ENCODE measurements around the gene USH1G.
"Not testable (repeated sequence)": the region's sequence is repeated elsewhere in the genome, so short reads cannot be mapped to it uniquely, and the experiment has no call there.

Gene USH1G

DNA sequence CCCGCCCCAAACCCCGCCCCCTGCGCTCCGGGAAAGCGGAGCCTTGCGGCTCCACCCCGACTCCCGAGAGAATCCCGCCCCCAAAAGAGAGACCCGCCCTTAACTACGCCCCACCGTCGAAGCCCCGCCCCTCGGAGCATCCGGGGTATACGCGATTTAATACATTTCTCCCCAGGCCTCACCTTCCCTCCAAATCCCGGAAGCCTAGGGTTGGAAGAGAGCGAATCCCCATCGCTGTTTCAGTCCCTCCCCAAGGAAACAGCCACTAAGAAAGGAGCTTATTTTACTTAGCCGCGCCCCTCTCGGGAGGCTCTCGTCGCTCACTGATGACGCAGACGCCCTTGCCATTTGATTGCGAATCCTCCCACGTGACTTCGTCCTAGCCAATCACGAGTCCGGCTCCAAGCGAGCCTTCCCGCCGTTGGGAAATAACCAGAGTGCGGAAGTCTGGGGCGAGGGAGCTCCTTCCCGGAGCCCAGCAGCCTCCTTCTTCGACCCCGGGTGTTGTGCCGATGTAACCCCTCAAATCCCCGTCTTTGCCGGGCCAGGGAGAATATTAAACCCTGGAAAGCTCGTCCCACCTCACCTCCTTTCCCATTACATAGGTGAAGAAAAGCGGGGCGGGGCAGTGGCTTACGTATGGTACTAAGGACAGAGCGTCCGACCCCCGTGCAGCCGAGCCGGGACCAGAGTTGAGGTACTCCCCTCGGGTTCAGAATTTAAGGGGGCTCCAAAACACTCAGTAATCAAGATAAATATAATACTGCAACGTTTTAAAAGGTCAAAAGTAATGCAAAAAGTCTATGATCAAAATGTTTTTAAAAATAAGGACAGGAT lies 49.8 kb downstream of the USH1G start:
- DNase-seq = peak; percentile 99

DNA sequence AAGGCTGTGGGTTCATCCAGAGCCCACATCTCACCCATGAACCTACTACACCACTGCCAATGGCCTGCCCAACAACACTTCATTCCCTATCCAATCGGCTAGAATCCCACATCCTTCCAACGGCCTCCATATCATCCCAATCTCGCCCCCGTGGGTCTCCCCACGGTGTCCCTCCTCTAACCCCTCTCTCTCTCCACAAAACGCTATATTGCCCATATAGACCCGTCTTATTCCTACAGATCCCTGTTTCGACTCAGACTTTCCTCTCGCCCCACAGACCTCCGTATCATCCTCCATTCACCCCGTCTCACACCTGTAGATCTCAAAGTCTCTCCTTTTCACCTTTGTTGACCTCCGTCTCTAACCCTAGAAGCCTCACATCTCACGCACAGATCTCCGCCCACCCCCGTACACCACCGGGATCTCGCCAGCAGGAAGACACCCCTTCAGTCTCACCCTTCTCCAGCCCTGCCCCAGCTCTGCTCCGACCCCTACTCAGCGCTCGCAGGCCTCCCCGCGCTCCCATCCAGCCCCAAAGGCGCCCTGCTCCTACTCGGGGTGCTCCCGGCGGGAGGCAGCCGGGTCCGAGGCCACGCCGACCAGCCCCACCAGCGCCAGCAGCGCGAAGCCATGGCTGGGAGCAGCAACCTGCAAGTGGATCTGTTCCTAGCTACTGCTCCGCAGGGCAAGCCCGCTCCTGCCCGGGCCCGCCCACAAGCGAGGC lies 50.6 kb downstream of the USH1G start, which contains the start of gene FDXR:
TSS of gene FDXR (minus strand) at position 682 of the 724 bp plus-strand sequence. CDS start at position 632, 50 bp downstream.
- no peak for DNase-seq

DNA sequence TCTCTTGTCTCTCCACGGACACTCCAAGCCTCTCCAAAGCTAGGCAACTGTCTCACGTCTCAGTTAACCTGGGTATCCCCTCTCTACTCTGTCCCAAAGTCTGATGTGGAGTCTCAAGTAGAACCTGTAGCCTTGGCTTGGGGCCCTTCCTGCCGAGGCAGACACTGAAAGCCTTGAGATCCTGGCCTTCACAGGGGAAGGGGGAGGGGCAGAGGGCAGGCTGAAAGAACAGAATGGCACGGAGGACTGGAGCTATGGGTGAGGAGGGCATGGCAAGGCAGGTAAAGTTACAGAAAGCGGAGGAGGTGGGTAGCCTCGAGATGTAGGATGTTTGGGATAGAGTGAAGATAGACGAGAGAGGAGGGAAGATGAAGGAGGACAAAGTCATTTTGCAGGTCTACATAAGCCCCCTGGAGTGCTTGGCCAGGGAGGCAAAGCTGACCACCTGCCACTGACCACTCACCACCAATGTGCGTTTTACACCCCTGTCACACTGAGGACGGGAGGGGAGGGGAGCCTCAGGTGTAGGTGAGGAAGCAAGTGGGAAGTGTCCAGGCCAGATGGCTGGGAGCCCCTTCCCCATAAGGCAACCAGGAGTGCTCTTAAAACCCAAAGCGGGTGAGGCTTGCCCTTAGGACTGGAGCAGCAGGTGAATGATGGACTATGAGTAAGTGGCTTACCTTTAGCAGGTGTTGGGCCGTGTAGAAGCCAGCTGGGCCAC lies 51.5 kb downstream of the USH1G start:
- DNase-seq = no peak

DNA sequence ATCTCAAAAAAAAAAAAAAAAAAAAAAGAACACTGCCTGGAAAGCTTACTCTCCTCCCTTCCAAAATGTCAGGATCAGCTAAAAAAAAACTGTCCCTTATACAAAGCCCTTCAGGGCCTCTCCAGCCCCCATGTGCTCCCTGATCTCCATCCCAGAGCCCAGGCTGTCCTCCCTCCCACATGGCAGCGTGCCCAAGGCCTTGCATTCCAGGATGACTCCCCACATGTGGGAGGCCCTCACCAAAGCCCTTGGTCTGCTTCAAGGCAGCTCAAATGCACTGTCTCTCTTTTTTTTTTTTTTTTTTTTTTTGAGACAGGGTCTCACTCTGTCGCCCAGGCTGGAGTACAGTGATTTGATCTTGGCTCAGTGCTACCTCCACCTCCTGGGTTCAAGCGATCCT lies 52.5 kb downstream of the USH1G start:
- no peak for DNase-seq

- DNase-seq = not testable (repeated sequence)
Observed at GRCh38 chr17:74870028-74870427, 53.0 kb downstream of the USH1G start.

DNA sequence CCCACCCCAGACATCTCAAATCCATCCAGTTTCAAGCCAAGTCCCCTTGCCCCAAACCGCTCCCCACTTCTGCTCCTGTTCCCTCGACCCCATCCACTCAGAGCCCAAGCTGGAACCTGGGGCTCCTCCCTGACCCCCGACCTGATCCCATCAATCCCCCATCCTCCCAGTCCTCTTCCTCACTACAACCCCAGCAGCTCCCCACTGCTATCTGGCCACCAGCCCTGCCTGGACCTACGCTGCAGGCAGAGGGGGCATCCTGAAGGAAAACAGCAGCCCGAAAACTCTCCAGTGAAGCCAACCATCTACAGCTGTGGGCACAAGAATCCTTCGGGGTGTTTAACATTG lies 54.2 kb downstream of the USH1G start:
- no peak for DNase-seq

DNA sequence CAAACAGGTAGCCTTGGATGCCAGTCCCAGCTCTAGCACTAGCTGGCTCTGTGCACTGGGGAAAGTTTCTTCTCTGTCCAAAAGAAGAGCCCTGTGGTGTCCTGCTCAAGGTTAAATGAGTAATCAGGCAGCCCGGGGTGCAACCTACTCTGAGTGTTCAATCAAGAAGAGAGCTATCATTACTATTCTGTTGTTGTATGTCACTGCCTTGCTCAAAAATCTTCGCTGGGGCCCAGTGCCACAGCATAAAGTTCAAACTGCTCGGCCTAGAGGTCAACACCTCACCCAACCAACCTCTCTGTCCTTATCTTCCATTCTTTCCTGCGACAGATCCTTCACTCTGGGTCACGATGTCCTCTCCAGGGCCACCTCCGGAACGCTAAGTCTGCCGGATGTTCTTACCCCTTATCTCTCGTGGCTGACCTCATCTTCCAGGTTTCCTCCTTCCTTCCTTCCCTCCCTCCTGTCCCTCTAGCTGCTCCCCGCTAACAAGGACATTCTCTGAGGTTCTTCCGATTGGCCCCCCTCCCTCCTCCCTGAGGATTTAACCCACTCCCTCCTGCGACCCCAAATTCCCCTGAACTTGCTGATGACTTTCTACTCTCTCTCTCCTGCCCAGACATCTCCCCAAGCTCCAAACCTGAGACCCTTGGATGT lies 54.7 kb downstream of the USH1G start:
- DNase-seq = no peak

DNA sequence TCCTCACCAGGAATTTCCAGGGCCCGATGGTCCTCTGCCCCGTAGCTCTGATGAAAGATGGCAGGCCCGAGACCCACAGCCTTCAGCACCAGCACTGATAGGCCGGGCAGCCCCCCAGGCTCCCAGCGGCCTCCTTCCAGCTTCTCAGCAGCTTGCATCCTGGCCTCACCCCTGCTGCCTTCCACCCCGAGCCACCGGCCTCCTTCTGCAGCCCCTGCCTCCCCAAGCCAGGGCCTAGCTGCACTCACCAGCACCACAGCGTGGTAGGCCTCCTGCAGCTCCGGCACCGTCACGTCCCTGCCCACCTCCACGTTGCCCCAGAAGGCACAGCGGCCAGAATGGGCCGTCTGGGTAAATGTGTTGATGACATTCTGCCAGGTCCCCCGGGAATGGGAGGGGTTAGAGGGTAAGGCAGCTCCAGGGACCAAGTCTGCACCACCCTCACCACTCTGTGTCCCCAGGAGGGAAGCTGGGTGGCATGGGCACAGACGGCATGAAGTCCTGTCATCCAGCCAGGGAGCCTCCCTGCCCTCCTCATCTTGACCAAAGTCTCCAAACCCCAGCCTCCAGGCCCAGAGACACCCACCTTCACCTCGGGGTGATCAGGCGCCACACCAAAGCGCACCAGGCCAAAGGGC lies 56.7 kb downstream of the USH1G start:
- DNase-seq = no peak

All from activated effector memory CD4-positive, alpha-beta T cell treated with anti-CD3 and anti-CD28 coated beads, Interleukin-2, amount 50 U/mL, for 16 hours (primary cell).